Measurements from ENCODE around the gene BAG5. TPM values are rescaled to one million over a fixed set of nuclear protein-coding genes. Genes with fewer than 3 reads are reported as not detected.

BAG5 gene
- total RNA-seq, 1 experiment from 2014 or later = 27.0 TPM

DNA sequence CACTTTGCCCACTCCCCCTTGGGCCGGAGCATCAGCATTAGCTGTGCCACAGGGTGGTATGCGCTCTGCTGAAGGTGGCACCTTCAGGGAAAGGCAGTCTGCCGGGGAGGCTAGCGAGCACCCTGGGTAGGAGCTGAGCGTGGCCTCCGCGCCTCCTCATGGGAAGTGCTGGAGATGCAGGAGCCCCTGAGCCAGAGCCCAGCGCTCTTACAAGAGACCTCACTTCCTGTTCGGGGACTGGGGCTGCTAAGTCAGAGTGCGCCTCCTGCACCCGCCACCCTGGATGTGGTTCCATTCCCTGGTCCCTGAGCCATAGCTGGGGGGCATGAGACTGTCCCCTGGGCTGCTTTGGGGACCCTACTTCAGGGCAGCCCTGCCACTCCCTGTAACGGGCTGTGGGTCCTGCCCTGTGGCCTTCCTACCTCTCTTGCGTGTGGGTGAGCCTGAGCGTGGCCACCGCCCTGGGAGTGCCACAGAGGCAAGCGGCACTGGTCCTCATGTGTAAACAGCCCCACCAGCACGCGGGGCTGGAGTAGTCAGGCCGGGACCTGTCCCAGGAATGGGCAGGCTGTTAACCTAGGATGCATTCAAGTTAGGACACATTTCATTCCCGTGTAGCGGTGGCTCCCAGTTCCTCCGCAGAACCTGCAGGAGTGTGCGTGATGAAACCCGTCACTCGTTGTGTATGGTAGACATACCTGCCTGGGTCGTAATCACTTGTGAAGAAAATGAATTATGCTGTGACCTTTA is 19.7 kb upstream of the BAG5 start:
- no peaks in the 10 kb centered on the region for H3K27me3 ChIP-seq (ENCODE audit: insufficient read depth, low read length)
- no peak overlapping the region for H3K27ac ChIP-seq (ENCODE audit: low read depth, low read length)
- no peak overlapping the region for H3K4me3 ChIP-seq (replicated peaks in 1 of 2; ENCODE audit: low read depth in 1 of 2, low read length in 2 of 2)
- no peak overlapping the region for H3K9ac ChIP-seq (ENCODE audit: low read length)
- RAD21 ChIA-PET (ENCODE audit: low non-redundant PET in 1 of 2, low total read pairs in 2 of 2, uncharacterized antibody in 2 of 2, unreplicated experiment in 2 of 2) = no interaction called here
- intact Hi-C loops (cut with micrococcal nuclease) = no loop called here
- H2AFZ ChIP-seq (ENCODE audit: low read depth, low read length, poor library complexity, severe bottlenecking) = no peak overlapping the region
- peaks cover 2% of the 10 kb centered on the region; the same call in 1 of the 2 replicates for H3K79me2 ChIP-seq (ENCODE audit: insufficient read depth, low read length)
- no peak for TF ChIP-seq ELF1 (IDR thresholded peaks at IDR 0.05; ENCODE audit: borderline replicate concordance, low read depth)
- TF ChIP-seq TCF7L2 (IDR thresholded peaks at IDR 0.05; ENCODE audit: borderline replicate concordance, extremely low read depth, insufficient read depth, insufficient read length) = no peak
- no peak for TF ChIP-seq SIN3A (IDR thresholded peaks at IDR 0.05; ENCODE audit: low read depth)
- no peak for TF ChIP-seq EGR1 (IDR thresholded peaks at IDR 0.05; ENCODE audit: low read depth)
- no peak for TF ChIP-seq CEBPB (IDR thresholded peaks at IDR 0.05; ENCODE audit: low read depth)
- TF ChIP-seq, protein P1, sequence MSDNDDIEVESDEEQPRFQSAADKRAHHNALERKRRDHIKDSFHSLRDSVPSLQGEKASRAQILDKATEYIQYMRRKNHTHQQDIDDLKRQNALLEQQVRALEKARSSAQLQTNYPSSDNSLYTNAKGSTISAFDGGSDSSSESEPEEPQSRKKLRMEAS (IDR thresholded peaks at IDR 0.05) = no peak
- no peak for TF ChIP-seq EZH2 (IDR thresholded peaks at IDR 0.05)
- TF ChIP-seq CBX3 (IDR thresholded peaks at IDR 0.05; ENCODE audit: low read depth) = no peak
- TF ChIP-seq, protein P2, sequence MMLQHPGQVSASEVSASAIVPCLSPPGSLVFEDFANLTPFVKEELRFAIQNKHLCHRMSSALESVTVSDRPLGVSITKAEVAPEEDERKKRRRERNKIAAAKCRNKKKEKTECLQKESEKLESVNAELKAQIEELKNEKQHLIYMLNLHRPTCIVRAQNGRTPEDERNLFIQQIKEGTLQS (IDR thresholded peaks at IDR 0.05) = no peak
- no peak for TF ChIP-seq EZH2phosphoT487 (IDR thresholded peaks at IDR 0.05; ENCODE audit: borderline replicate concordance)
- no peak for TF ChIP-seq ZFX (IDR thresholded peaks at IDR 0.05)
- TF ChIP-seq POLR2AphosphoS5 (IDR thresholded peaks at IDR 0.05; ENCODE audit: low read depth, low read length) = no peak
- no peak for TF ChIP-seq SRF (IDR thresholded peaks at IDR 0.05; ENCODE audit: low read depth)
- TF ChIP-seq YY1 (IDR thresholded peaks at IDR 0.05; ENCODE audit: extremely low read depth, insufficient replicate concordance, low read depth, low read length) = no peak
- TF ChIP-seq, protein P3, sequence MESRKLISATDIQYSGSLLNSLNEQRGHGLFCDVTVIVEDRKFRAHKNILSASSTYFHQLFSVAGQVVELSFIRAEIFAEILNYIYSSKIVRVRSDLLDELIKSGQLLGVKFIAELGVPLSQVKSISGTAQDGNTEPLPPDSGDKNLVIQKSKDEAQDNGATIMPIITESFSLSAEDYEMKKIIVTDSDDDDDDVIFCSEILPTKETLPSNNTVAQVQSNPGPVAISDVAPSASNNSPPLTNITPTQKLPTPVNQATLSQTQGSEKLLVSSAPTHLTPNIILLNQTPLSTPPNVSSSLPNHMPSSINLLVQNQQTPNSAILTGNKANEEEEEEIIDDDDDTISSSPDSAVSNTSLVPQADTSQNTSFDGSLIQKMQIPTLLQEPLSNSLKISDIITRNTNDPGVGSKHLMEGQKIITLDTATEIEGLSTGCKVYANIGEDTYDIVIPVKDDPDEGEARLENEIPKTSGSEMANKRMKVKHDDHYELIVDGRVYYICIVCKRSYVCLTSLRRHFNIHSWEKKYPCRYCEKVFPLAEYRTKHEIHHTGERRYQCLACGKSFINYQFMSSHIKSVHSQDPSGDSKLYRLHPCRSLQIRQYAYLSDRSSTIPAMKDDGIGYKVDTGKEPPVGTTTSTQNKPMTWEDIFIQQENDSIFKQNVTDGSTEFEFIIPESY (IDR thresholded peaks at IDR 0.05; ENCODE audit: extremely low read depth, insufficient replicate concordance, low read length) = no peak
- CTCF ChIA-PET = no interaction called here
- no peaks in the 10 kb centered on the region for H3K9me2 ChIP-seq (ENCODE audit: insufficient read depth)
- DNase-seq (ENCODE audit: low read depth, low spot score) (no peak), ATAC-seq (no peak)
- no peak overlapping the region for H3K4me2 ChIP-seq (ENCODE audit: low read length)
- peaks cover 3 to 7% of the 10 kb centered on the region in 2 experiments for H3K4me1 ChIP-seq (ENCODE audit: control insufficient read depth in 1 of 2, insufficient read depth in 2 of 2, low read length in 2 of 2)
- H3K9me3 ChIP-seq (ENCODE audit: control insufficient read depth in 1 of 2, insufficient read depth in 1 of 2, low read depth in 1 of 2, low read length in 2 of 2) = no peaks in the 10 kb centered on the region
- H4K20me1 ChIP-seq (ENCODE audit: insufficient read depth) = no peaks in the 10 kb centered on the region
- peaks cover under 1 to 3% of the 10 kb centered on the region in 2 experiments; a peak in 2 of 4 replicates for H3K36me3 ChIP-seq (ENCODE audit: control insufficient read depth in 1 of 2, insufficient read depth in 2 of 2, low read length in 2 of 2)
- POLR2A ChIA-PET = interaction anchor here (0.6 kb wide), 1 partner anchor 9 kb away, joined by 3 read pairs; no protein-coding TSS in a partner anchor
- no TSS peak for BruUV-seq (replicated peaks)
